ENCODE measurements around the gene CEP112. TPM values are rescaled to one million over a fixed set of nuclear protein-coding genes. Genes with fewer than 3 reads are reported as not detected.

Gene CEP112
- total and polyA plus RNA-seq, 2 of the 8 experiments (the other 6 are each of a cell fraction or from before 2014, with no cell fraction given), result 0.62 to 3.1 TPM

- no peaks in the 10 kb centered on the region for H3K36me3 ChIP-seq (ENCODE audit: control insufficient read depth in 2 of 4, insufficient read depth in 4 of 4, low read length in 3 of 4)
- no peak overlapping the region for H3K4me2 ChIP-seq (ENCODE audit: insufficient read depth in 1 of 2, low read depth in 2 of 2, low read length in 2 of 2)
- no peak overlapping the region for H2BK120ac ChIP-seq (replicated peaks; ENCODE audit: low read depth, low read length)
- no peaks in the 10 kb centered on the region; a peak in 1 of 7 replicates for H3K27me3 ChIP-seq (replicated peaks in 1 of 4; ENCODE audit: control insufficient read depth in 3 of 4, extremely low read depth in 1 of 4, insufficient read depth in 3 of 4, low read length in 3 of 4)
- no peak overlapping the region for H3K4me3 ChIP-seq (ENCODE audit: extremely low read depth in 1 of 4, insufficient read depth in 2 of 4, low read depth in 3 of 4, low read length in 4 of 4)
- no peaks in the 10 kb centered on the region for H3K79me1 ChIP-seq (ENCODE audit: low read depth, low read length)
- no peak overlapping the region for H2BK20ac ChIP-seq (ENCODE audit: low read length)
- peaks cover 0 to 6% (median 2%) of the 10 kb centered on the region in 4 experiments; a peak in 5 of 7 replicates for H3K4me1 ChIP-seq (replicated peaks in 1 of 4; ENCODE audit: control insufficient read depth in 3 of 4, insufficient read depth in 4 of 4, low read length in 3 of 4)
- no peak overlapping the region for H3K18ac ChIP-seq (ENCODE audit: extremely low read depth, low read length)
- no peak overlapping the region for H2AK5ac ChIP-seq (ENCODE audit: low read depth, low read length)
- H3K9ac ChIP-seq (replicated peaks in 1 of 4; ENCODE audit: extremely low read depth in 1 of 4, low read depth in 3 of 4, low read length in 3 of 4), result no peak overlapping the region
- no peak overlapping the region for H3K14ac ChIP-seq (ENCODE audit: insufficient read length)
- 88% methylated on average over 3 of the region's 3 CpGs; no CpG with 5 or more reads in 1 of the 2 experiments for WGBS, 2 experiments (ENCODE audit: extremely low coverage in 1 of 2, insufficient coverage in 1 of 2, insufficient read length in 1 of 2, insufficient replicate concordance in 2 of 2, low coverage in 1 of 2, low lambda C conversion rate in 2 of 2, missing lambda C conversion rate in 1 of 2)
- FAIRE-seq (no peak), DNase-seq (ENCODE audit: low read depth in 1 of 2, low spot score in 2 of 2) (no peak)
- no peak overlapping the region for H2BK15ac ChIP-seq (ENCODE audit: low read length)
- no peak overlapping the region for H4K5ac ChIP-seq (ENCODE audit: insufficient read length, low read depth, low read length)
- no peak overlapping the region for H3K27ac ChIP-seq (ENCODE audit: low read depth, low read length)
- no peak overlapping the region for H3K23ac ChIP-seq (ENCODE audit: insufficient read length)
- ChIA-PET POLR2A (ENCODE audit: partially characterized antibody) (no interaction called here), CTCF (ENCODE audit: partially characterized antibody) (no interaction called here)
- H3K4ac ChIP-seq (replicated peaks; ENCODE audit: insufficient read length, low read depth, low read length), result no peak overlapping the region
- H3K56ac ChIP-seq (replicated peaks; ENCODE audit: insufficient read length, low read depth, low read length), result no peak overlapping the region
- H2BK12ac ChIP-seq (ENCODE audit: low read depth, low read length), result no peak overlapping the region
- H4K91ac ChIP-seq (replicated peaks; ENCODE audit: insufficient read length, low read length), result no peak overlapping the region
- no peak overlapping the region for H2AFZ ChIP-seq (ENCODE audit: low read length)
- TF ChIP-seq CTBP2 (IDR thresholded peaks at IDR 0.05; ENCODE audit: borderline replicate concordance, insufficient read depth, insufficient read length, low read length) (no peak), RAD21 (IDR thresholded peaks at IDR 0.05 in 1 of 2, conservative IDR thresholded peaks at IDR 0.05 in 1 of 2; ENCODE audit: low read depth in 2 of 2, low read length in 2 of 2) (no peak), MAFK (IDR thresholded peaks at IDR 0.05; ENCODE audit: low read depth, low read length) (no peak), TBP (IDR thresholded peaks at IDR 0.05; ENCODE audit: low read depth, low read length) (no peak), RBBP5 (IDR thresholded peaks at IDR 0.05; ENCODE audit: borderline replicate concordance, low read depth, low read length) (no peak), POLR2A (IDR thresholded peaks at IDR 0.05; ENCODE audit: control extremely low read depth in 1 of 2, low read depth in 2 of 2, low read length in 2 of 2) (no peak), SP1 (IDR thresholded peaks at IDR 0.05; ENCODE audit: low read depth, low read length) (no peak), EZH2 (IDR thresholded peaks at IDR 0.05; ENCODE audit: low read depth, low read length, severe bottlenecking) (no peak), ASH2L (IDR thresholded peaks at IDR 0.05; ENCODE audit: low read length) (no peak), PHF8 (conservative IDR thresholded peaks at IDR 0.05; ENCODE audit: low read depth, low read length) (no peak), CHD1 (IDR thresholded peaks at IDR 0.05; ENCODE audit: low read depth, low read length) (no peak), NRF1 (IDR thresholded peaks at IDR 0.05; ENCODE audit: low read depth, low read length) (no peak), EGR1 (IDR thresholded peaks at IDR 0.05; ENCODE audit: borderline replicate concordance, low read depth, low read length) (no peak), HDAC6 (IDR thresholded peaks at IDR 0.05; ENCODE audit: low read depth, low read length) (no peak), BACH1 (IDR thresholded peaks at IDR 0.05; ENCODE audit: low read length) (no peak)
- no peak overlapping the region for H4K8ac ChIP-seq (ENCODE audit: extremely low read depth, insufficient read depth, low read length)
- H3K23me2 ChIP-seq (ENCODE audit: low read depth, low read length), result no peaks in the 10 kb centered on the region
- peaks cover 0 to 3% of the 10 kb centered on the region in 2 experiments; a peak in 1 of 4 replicates for H3K9me3 ChIP-seq (ENCODE audit: insufficient read depth in 2 of 2, low read depth in 1 of 2, low read length in 1 of 2)
- H4K20me1 ChIP-seq (replicated peaks in 1 of 2; ENCODE audit: control insufficient read depth in 1 of 2, insufficient read depth in 2 of 2, low read length in 2 of 2), result no peaks in the 10 kb centered on the region
- H2BK5ac ChIP-seq (ENCODE audit: low read depth, low read length), result no peak overlapping the region
- no peaks in the 10 kb centered on the region for H3K79me2 ChIP-seq (ENCODE audit: control insufficient read depth in 1 of 2, insufficient read depth in 2 of 2, low read length in 2 of 2)
These were observed 415.0 kb downstream of the CEP112 start for GRCh38 chr17:65776890-65777289.

All from H1 (cell line).